Endothelial cell of umbilical vein (primary cell): ENCODE data around the gene HNRNPL.

Experiments
- EZH2 ChIP-seq: IDR thresholded peaks from 2 replicates; pipeline ENCODE4 v1.6.1; 2012; ENCODE audit warnings: borderline replicate concordance, low read depth, mild to moderate bottlenecking, moderate library complexity, low read length, inconsistent platforms; ENCODE audit not compliant: severe bottlenecking
- FOS ChIP-seq: IDR thresholded peaks from 2 replicates; pipeline ENCODE4 v1.6.1; 2011; ENCODE audit warnings: mild to moderate bottlenecking, low read length, moderate library complexity, borderline replicate concordance; ENCODE audit not compliant: insufficient read depth
- GATA2 ChIP-seq: IDR thresholded peaks from 2 replicates; pipeline ENCODE4 v1.7.0; 2011; ENCODE audit warnings: low read depth, mild to moderate bottlenecking, moderate library complexity, mixed read lengths, low read length; ENCODE audit not compliant: insufficient read length, insufficient read depth
- JUN ChIP-seq: IDR thresholded peaks from 2 replicates; pipeline ENCODE4 v1.6.1; 2011; ENCODE audit warnings: borderline replicate concordance, low read depth; ENCODE audit not compliant: insufficient read length, insufficient read depth
- MYC ChIP-seq: IDR thresholded peaks from one replicate; pipeline ENCODE4 v1.6.1; 2011; ENCODE audit warnings: mild to moderate bottlenecking, low read depth, low read length
- POLR2A ChIP-seq: IDR thresholded peaks from 2 replicates; pipeline ENCODE4 v1.6.1; 2012; ENCODE audit warnings: low read depth, mild to moderate bottlenecking, control low read depth, low read length
- POLR2AphosphoS5 ChIP-seq: IDR thresholded peaks from 2 replicates; pipeline ENCODE4 v1.6.1; 2012; ENCODE audit warnings: low read depth, mild to moderate bottlenecking, control low read depth, low read length, moderate library complexity; ENCODE audit not compliant: insufficient read depth
- TF ChIP-seq, protein P1 (sequence below), 2 donors: IDR thresholded peaks; 1 replicate in 1 of 2; 2 replicates in 1 of 2; pipeline ENCODE4 v1.5.1; 2011; ENCODE audit warnings: low read length in 2 of 2, mild to moderate bottlenecking in 2 of 2, moderate library complexity in 2 of 2, control low read depth in 1 of 2, inconsistent platforms in 1 of 2, low read depth in 1 of 2; ENCODE audit not compliant: insufficient read depth in 1 of 2; ENCODE audit errors: extremely low read depth in 1 of 2
- TF ChIP-seq, protein P2 (sequence below): IDR thresholded peaks from 2 replicates; pipeline ENCODE4 v1.6.1; 2011; ENCODE audit not compliant: insufficient read depth, insufficient read length

DNA sequence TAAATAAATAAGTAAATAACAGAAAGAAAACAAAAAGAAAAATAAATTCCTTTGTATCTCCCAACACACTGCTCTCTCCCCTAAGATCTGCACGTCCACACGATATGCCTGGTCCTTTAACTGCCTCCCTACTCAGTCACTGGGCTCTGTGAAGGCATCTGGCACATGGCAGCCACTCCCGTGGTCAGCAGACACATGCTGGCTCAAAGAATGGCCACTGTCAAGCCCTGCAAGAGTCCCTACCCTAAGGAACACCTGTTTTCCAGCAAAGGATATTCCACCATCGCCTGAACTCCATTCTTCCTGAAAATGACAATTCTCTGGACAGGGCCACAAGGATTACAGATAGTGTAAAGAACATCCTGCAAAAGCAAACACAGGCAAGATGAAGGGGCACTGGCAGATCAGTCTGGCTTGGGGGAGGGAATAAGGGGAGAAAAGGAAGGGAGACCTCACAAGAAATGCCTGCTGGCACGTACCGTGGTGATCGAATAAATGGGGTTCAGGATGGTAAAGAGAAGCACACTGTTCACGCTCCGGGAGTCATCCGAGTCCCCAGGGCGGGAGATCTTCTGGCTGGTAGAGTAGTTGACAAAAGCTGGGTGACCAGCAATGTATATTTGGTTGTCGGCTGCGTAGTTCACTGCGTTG, 4.3 kb downstream of the HNRNPL start:
- no peak for TF ChIP-seq MYC
- no peak for TF ChIP-seq EZH2
- no peak for TF ChIP-seq POLR2A
- TF ChIP-seq POLR2AphosphoS5, result no peak
- TF ChIP-seq, protein P1, sequence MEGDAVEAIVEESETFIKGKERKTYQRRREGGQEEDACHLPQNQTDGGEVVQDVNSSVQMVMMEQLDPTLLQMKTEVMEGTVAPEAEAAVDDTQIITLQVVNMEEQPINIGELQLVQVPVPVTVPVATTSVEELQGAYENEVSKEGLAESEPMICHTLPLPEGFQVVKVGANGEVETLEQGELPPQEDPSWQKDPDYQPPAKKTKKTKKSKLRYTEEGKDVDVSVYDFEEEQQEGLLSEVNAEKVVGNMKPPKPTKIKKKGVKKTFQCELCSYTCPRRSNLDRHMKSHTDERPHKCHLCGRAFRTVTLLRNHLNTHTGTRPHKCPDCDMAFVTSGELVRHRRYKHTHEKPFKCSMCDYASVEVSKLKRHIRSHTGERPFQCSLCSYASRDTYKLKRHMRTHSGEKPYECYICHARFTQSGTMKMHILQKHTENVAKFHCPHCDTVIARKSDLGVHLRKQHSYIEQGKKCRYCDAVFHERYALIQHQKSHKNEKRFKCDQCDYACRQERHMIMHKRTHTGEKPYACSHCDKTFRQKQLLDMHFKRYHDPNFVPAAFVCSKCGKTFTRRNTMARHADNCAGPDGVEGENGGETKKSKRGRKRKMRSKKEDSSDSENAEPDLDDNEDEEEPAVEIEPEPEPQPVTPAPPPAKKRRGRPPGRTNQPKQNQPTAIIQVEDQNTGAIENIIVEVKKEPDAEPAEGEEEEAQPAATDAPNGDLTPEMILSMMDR (IDR thresholded peaks at IDR 0.05; ENCODE audit: extremely low read depth in 1 of 2, insufficient read depth in 1 of 2, low read depth in 1 of 2, low read length in 2 of 2), result no peak
- TF ChIP-seq, protein P2, sequence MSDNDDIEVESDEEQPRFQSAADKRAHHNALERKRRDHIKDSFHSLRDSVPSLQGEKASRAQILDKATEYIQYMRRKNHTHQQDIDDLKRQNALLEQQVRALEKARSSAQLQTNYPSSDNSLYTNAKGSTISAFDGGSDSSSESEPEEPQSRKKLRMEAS, result no peak
- TF ChIP-seq JUN, result no peak
- no peak for TF ChIP-seq GATA2
- no peak for TF ChIP-seq FOS
